GM19099 (cell line): ENCODE measurements around the gene USP2.

Source experiments
- POLR2A ChIP-seq: IDR thresholded peaks from 3 replicates; pipeline ENCODE4 v1.6.1; 2011; ENCODE audit warnings: low read depth; ENCODE audit not compliant: insufficient read length; ENCODE audit errors: extremely low read depth

Gene USP2

DNA sequence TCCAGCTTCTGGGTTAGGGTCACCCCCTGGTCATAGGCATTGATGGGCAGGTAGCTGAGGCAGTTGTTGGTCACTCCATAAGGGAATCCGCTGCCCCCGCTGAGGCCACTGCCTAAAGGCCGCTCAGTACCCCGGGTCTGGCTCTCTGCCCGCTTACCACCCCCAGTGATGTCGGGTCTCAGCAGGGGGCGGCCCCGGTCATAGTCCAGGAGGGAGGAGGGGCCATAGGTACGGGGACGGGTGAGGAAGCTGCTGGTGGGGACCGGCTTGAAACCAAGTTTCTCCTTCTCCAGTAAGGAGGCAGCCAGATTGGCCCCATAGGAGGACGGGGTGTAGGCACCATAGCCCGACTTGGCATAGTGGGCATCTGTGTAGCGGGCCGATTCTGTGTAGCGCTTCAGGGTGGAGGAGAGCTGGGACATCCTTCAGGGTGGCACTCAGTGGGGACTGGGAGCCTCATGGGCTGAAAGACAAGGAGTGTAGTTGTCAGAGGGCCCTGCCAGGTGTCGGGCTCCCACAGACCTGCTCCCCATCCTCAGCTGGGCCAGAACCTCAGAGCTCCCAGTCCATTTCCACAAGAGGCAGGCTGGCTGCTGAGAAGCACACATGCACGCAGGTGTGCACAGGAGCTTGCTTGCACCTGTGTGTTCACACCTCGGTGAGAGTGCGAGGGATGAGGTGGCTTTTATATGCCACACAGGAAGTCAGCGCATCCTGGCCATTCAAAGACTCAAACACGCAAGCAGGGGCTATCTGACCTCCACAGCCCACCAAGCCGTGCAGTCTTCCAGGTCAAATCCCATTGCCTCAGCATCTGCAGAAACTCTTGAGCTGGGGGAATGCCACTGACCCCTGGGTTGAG, 8.2 kb downstream of the USP2 start:
- TF ChIP-seq POLR2A = no peak

GRCh38 chr11:119372260-119373058, 9.0 kb downstream of the USP2 start:
- TF ChIP-seq POLR2A = no peak

DNA sequence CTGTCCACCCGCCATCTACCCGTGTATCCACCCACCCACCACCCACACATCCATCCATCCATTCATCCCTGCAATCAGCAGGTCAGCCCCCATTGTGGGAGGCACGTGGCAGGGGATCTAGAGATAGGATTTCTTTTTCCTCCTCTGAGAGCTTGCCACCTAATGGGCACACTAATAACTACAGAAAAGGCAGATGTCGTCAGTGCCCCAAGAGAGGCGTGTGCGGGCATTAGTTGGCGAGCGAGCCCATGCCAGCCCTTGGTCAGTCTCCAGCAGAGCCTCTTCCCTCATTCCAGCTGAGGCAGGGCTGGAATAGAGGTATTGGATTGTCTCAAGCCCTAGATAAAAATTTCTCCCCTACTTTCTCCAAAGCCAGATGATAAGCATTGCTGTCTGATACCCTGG, 9.7 kb downstream of the USP2 start:
- TF ChIP-seq POLR2A = no peak

- no peak for TF ChIP-seq POLR2A
Measured at GRCh38 chr11:119371067-119371601, 10.4 kb downstream of the USP2 start.

- TF ChIP-seq POLR2A = no peak
Measured at GRCh38 chr11:119370486-119371046, 10.9 kb downstream of the USP2 start.

- no peak for TF ChIP-seq POLR2A
Measured at GRCh38 chr11:119369132-119369925, 12.2 kb downstream of the USP2 start.

DNA sequence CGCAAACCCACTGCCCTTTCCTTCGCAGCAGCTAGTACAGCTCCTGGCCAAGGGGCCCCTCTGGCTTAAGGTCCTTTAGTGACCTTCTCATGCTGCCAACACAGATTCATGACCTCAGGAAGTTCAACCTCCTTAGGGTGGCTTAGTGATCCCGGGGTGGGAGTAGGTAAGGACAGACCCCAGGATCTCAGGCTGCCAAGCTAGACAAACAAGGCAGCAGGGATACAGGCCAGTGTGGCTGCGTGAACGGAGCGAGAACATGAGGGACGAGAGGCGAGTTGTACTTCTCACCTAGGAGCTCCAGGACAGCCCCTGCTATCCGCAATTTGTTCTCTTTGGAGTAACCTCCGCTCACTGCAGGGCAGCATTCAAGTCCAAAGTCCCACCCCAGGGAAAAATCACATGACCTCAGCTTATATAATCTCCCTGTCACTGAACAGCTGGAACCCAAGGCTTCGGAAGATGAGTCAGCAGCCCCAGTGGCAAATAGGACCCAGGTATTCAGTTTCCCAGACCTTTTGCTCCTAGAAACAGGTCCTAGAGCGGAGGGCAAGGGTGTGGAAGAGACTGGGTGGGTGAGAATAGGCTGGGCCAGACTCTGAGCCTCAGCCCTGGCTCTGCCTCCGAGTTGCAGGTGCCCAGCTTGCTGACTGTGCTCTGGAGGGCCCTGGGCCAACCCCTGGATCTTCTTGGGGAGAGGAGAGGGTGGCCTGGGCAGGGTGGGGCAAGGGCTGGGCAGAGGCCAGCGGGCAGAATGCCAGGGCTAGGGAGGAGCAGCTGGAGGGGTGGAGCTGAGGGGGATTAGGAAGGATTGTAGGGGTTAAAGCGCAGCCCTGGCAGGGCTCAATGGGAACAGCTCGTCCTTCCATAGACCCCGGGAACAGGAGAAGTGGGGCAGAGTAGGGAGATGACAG, 13.1 kb downstream of the USP2 start:
- TF ChIP-seq POLR2A = no peak

DNA sequence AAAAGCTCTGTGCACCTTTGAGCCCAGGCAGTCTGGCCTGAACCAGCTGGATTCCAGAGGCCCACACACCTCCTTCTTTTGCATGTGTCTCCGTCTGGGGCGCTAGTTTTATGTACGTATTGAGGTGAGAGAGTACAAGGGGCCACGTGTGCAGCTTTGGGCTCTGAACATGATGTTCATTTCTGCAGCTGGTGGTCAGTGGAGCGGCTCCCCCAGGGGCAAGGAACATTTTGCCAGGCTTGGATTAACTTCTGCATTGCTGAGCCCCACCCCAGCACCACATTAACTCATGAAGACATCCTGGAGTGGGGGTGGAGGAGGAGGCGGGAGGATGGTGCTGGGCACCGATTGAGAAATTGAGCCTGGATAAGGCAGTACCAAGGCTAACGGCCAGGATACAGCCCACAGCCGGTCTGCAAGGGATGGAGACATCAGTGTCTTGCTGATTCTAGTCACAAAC, 13.8 kb downstream of the USP2 start:
- no peak for TF ChIP-seq POLR2A

DNA sequence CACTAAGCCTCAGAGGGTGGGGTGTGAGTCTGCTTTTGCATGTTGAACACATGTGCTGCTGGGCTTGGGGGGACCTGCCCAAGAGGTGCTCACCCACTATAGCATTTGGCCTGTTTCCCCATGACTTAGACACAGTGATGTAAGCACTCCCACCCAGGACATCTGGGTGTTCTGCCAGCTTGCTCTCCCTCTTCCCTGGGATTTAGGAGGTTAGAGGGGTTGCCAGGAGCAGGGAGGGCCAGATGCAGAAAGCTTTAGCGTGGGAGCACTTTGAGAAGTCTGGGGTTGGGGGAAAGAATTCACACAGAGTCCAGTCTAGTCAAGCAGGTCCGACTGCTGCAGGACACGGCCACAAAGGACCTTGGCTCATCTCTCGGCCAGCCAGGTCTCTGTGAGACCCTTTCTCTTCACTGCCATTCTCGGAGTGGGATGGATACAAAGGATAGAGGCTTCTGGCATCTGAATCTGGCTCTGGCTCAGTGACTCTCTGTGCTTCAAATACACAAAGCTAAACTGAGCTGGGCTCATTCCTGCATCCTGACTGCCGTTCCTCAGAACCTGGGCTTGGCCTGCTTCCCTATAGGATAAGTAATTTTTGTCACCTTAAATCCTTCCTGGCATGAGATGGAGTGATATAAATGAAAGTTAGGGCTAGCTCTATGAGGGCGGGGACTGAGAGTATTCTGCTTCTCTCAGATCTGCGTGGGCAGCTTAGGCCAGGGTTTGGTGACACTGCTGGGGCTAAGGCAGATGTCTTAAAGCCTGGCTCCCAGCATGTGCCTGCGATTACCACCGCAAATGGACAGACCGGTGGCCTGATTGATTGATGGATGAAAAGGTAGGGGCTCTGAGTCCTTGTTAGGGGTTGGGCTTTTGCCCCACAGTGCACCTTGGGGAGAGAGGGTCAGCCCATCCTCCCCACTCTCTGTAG, 14.5 kb downstream of the USP2 start:
- no peak for TF ChIP-seq POLR2A

GRCh38 chr11:119365071-119365591, 16.4 kb downstream of the USP2 start:
- no peak for TF ChIP-seq POLR2A

DNA sequence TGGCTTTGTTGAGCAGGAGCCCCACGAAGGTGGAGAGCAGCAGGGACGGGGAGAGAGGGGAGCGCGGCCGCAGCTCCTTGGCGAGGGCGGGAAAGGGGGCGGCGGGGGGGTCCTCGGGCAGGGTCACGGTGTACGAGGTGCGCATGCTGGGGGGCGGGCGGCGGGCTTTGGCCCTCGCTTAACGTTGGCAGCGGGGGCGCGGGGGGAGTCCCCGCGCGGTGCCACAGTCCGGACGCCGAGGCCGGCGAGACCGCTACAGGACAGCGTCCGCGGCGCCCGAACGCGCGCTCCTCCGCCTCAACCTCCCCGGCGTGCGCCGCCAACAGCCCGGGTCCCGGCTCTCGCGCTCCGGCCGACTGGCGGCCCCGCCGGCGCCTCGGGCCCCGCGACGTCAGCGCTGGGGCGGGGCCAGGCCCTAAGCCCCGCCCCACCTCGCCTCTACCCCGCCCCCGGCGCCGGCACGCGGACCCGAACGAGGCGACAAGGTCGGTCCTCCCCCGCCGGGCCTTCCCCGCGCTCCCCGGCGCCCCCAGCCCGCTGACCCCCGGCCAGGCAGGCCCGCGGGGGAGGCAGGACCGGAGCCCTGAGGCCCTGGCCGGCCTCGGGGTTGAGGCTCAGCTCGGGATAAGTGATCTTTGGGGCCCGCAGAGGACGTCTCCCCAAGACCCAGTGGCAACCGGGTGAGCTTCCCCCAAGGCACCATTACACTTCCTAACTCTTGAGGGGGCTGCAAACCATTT, 17.5 kb downstream of the USP2 start:
- TF ChIP-seq POLR2A = no peak
